H1 (cell line): ENCODE measurements around the gene NAIF1. TPM values are rescaled to one million over a fixed set of nuclear protein-coding genes. Genes with fewer than 3 reads are reported as not detected.
A peak's percentile ranks its signal among the peaks of the same experiment; 100 is the strongest.

ENCODE experiments used
- CTCF ChIA-PET: fragments of 300-600 bp; sonication (Branson Sonifier 250); formaldehyde crosslinking; loops from one replicate; lab custom pipeline; 2021; ENCODE audit not compliant: partially characterized antibody; lab: Charles Lee
- POLR2A ChIA-PET: fragments of 300-600 bp; sonication (Branson Sonifier 250); formaldehyde crosslinking; loops from one replicate; lab custom pipeline; 2021; ENCODE audit warnings: inconsistent platforms; ENCODE audit not compliant: partially characterized antibody; lab: Charles Lee
- DNase-seq, 2 experiments: peaks; one replicate each; pipeline versions ENCODE4 v3.0.0 to v3.0.0-alpha.2; 2010 to 2022; ENCODE audit warnings: low spot score in 2 of 2, low read depth in 1 of 2, mixed read lengths in 1 of 2
- FAIRE-seq: peaks from 2 replicates; lab custom pipeline; 2011; peaks lifted over from hg19 to GRCh38; lab: Jason Lieb, UNC
- H2AFZ ChIP-seq: 2 replicates; pipeline ENCODE4 v1.8.1; 2012; ENCODE audit warnings: low read length, inconsistent platforms
- H2AK5ac ChIP-seq: 2 replicates; pipeline ENCODE4 v1.6.1; 2013; ENCODE audit warnings: low read depth, low read length
- H2BK120ac ChIP-seq: replicated peaks from 2 replicates; pipeline ENCODE3; 2013; ENCODE audit warnings: low read depth, low read length, inconsistent platforms
- H2BK12ac ChIP-seq: 2 replicates; pipeline ENCODE4 v1.6.1; 2013; ENCODE audit warnings: low read depth, low read length
- H2BK15ac ChIP-seq: 2 replicates; pipeline ENCODE4 v1.6.1; 2013; ENCODE audit warnings: low read length
- H2BK20ac ChIP-seq: 2 replicates; pipeline ENCODE4 v1.6.1; 2013; ENCODE audit warnings: low read length
- H2BK5ac ChIP-seq: 2 replicates; pipeline ENCODE4 v1.6.1; 2013; ENCODE audit warnings: low read depth, low read length
- H3K14ac ChIP-seq: 2 replicates; pipeline ENCODE4 v1.6.1; 2013; ENCODE audit warnings: inconsistent platforms; ENCODE audit not compliant: insufficient read length
- H3K18ac ChIP-seq: 2 replicates; pipeline ENCODE4 v1.6.1; 2013; ENCODE audit warnings: low read length; ENCODE audit errors: extremely low read depth
- H3K23ac ChIP-seq: 2 replicates; pipeline ENCODE4 v1.6.1; 2013; ENCODE audit warnings: inconsistent platforms; ENCODE audit not compliant: insufficient read length
- H3K23me2 ChIP-seq: 2 replicates; pipeline ENCODE4 v1.6.1; 2013; ENCODE audit warnings: low read depth, low read length
- H3K27ac ChIP-seq: 2 replicates; pipeline ENCODE4 v1.6.1; 2011; ENCODE audit warnings: low read depth, low read length, inconsistent platforms
- H3K27me3 ChIP-seq, 4 experiments: replicated peaks in 1 of 4; 1 replicate in 1 of 4; 2 replicates in 3 of 4; pipeline versions ENCODE4 v1.6.1 to v1.8.1; 2011 to 2013; ENCODE audit warnings: low read length in 3 of 4, mild to moderate bottlenecking in 3 of 4, inconsistent platforms in 2 of 4, mixed read lengths in 2 of 4, moderate library complexity in 1 of 4; ENCODE audit not compliant: control insufficient read depth in 3 of 4, insufficient read depth in 3 of 4; ENCODE audit errors: extremely low read depth in 1 of 4
- H3K36me3 ChIP-seq, 4 experiments: 2 replicates each; pipeline versions ENCODE4 v1.6.1 to v1.8.1; 2011 to 2013; ENCODE audit warnings: mild to moderate bottlenecking in 4 of 4, low read length in 3 of 4, moderate library complexity in 2 of 4, control low read depth in 1 of 4, inconsistent platforms in 1 of 4; ENCODE audit not compliant: insufficient read depth in 4 of 4, control insufficient read depth in 2 of 4
- H3K4ac ChIP-seq: replicated peaks from 2 replicates; pipeline ENCODE3; 2013; ENCODE audit warnings: low read length, low read depth, mixed read lengths, inconsistent platforms; ENCODE audit not compliant: insufficient read length
- H3K4me1 ChIP-seq, 4 experiments: replicated peaks in 1 of 4; 1 replicate in 1 of 4; 2 replicates in 3 of 4; pipeline versions ENCODE4 v1.6.1 to v1.8.1; 2011 to 2013; ENCODE audit warnings: low read length in 3 of 4, inconsistent platforms in 2 of 4, mixed read lengths in 1 of 4; ENCODE audit not compliant: insufficient read depth in 4 of 4, control insufficient read depth in 3 of 4
- H3K4me2 ChIP-seq, 2 experiments: 2 replicates each; pipeline versions ENCODE4 v1.6.1 to v1.8.1; 2011 to 2013; ENCODE audit warnings: low read depth in 2 of 2, low read length in 2 of 2, control low read depth in 1 of 2, inconsistent platforms in 1 of 2, mild to moderate bottlenecking in 1 of 2; ENCODE audit not compliant: insufficient read depth in 1 of 2
- H3K4me3 ChIP-seq, 4 experiments: fragments of 200-600, 300-600 bp in 1 of 4; sonication (generic), shearing (Covaris generic), sonication (Bioruptor Twin) in 1 of 4; 2 replicates each; pipeline versions ENCODE4 v1.5.1 to v1.8.1; 2011 to 2016; ENCODE audit warnings: low read length in 4 of 4, low read depth in 3 of 4, control low read depth in 2 of 4, inconsistent platforms in 2 of 4, mild to moderate bottlenecking in 2 of 4, mixed read lengths in 1 of 4, moderate library complexity in 1 of 4; ENCODE audit not compliant: insufficient read depth in 2 of 4; ENCODE audit errors: extremely low read depth in 1 of 4
- H3K56ac ChIP-seq: replicated peaks from 2 replicates; pipeline ENCODE3; 2013; ENCODE audit warnings: low read depth, mild to moderate bottlenecking, mixed read lengths, low read length, inconsistent platforms; ENCODE audit not compliant: insufficient read length
- H3K79me1 ChIP-seq: 2 replicates; pipeline ENCODE4 v1.6.1; 2013; ENCODE audit warnings: low read depth, low read length, control low read depth
- H3K79me2 ChIP-seq, 2 experiments: 2 replicates each; pipeline versions ENCODE4 v1.6.1 to v1.8.1; 2012 to 2013; ENCODE audit warnings: low read length in 2 of 2, mild to moderate bottlenecking in 2 of 2, inconsistent platforms in 1 of 2; ENCODE audit not compliant: insufficient read depth in 2 of 2, control insufficient read depth in 1 of 2
- H3K9ac ChIP-seq, 4 experiments: replicated peaks in 1 of 4; 1 replicate in 1 of 4; 2 replicates in 3 of 4; pipeline versions ENCODE4 v1.6.1 to v1.8.1; 2011 to 2013; ENCODE audit warnings: low read depth in 3 of 4, low read length in 3 of 4, control low read depth in 2 of 4, mild to moderate bottlenecking in 2 of 4, moderate library complexity in 2 of 4, inconsistent platforms in 1 of 4; ENCODE audit errors: extremely low read depth in 1 of 4
- H3K9me3 ChIP-seq, 2 experiments: 2 replicates each; pipeline versions ENCODE4 v1.6.1 to v1.8.1; 2012 to 2013; ENCODE audit warnings: mild to moderate bottlenecking in 2 of 2, moderate library complexity in 2 of 2, control low read depth in 1 of 2, inconsistent platforms in 1 of 2, low read depth in 1 of 2, low read length in 1 of 2, mixed read lengths in 1 of 2; ENCODE audit not compliant: insufficient read depth in 2 of 2
- H4K20me1 ChIP-seq, 2 experiments: replicated peaks in 1 of 2; 2 replicates each; pipeline versions ENCODE3 to v1.8.1; 2011 to 2013; ENCODE audit warnings: inconsistent platforms in 2 of 2, low read length in 2 of 2, mild to moderate bottlenecking in 1 of 2; ENCODE audit not compliant: insufficient read depth in 2 of 2, control insufficient read depth in 1 of 2
- H4K5ac ChIP-seq: 2 replicates; pipeline ENCODE4 v1.6.1; 2013; ENCODE audit warnings: low read length, low read depth, mixed read lengths, inconsistent platforms; ENCODE audit not compliant: insufficient read length
- H4K8ac ChIP-seq: 2 replicates; pipeline ENCODE4 v1.8.0; 2013; ENCODE audit warnings: mild to moderate bottlenecking, moderate library complexity, low read length, inconsistent platforms; ENCODE audit not compliant: insufficient read depth; ENCODE audit errors: extremely low read depth
- H4K91ac ChIP-seq: replicated peaks from 2 replicates; pipeline ENCODE3; 2013; ENCODE audit warnings: low read length, mixed read lengths, inconsistent platforms; ENCODE audit not compliant: insufficient read length
- BCL11A ChIP-seq, 2 experiments: IDR thresholded peaks; one replicate each; pipeline ENCODE4 v1.6.1; 2011; ENCODE audit warnings: low read depth in 2 of 2, low read length in 2 of 2, mild to moderate bottlenecking in 2 of 2
- CREB1 ChIP-seq: IDR thresholded peaks from 2 replicates; pipeline ENCODE4 v1.6.1; 2012; ENCODE audit warnings: inconsistent platforms
- EZH2 ChIP-seq: fragments of 200-600 bp; sonication (generic); IDR thresholded peaks from 2 replicates; pipeline ENCODE4 v1.7.1; 2012; ENCODE audit warnings: low read depth, mild to moderate bottlenecking, moderate library complexity, low read length, inconsistent platforms; ENCODE audit not compliant: severe bottlenecking
- KDM1A ChIP-seq: fragments of 200-600, 300-600 bp; sonication (generic); IDR thresholded peaks from 2 replicates; pipeline ENCODE4 v1.7.1; 2016; ENCODE audit warnings: mild to moderate bottlenecking, low read length, borderline replicate concordance
- KDM5A ChIP-seq: fragments of 200-600 bp; IDR thresholded peaks from 2 replicates; pipeline ENCODE4 v1.7.1; 2012; ENCODE audit warnings: mild to moderate bottlenecking, low read length, inconsistent platforms, mixed read lengths
- POLR2A ChIP-seq, 2 experiments: IDR thresholded peaks; 1 replicate in 1 of 2; 2 replicates in 1 of 2; pipeline ENCODE4 v1.6.1; 2011; ENCODE audit warnings: low read depth in 2 of 2, low read length in 2 of 2, mild to moderate bottlenecking in 2 of 2; ENCODE audit errors: control extremely low read depth in 1 of 2
- WGBS, 2 experiments: shearing (Covaris generic) in 1 of 2; methylation state at CpG; one replicate each; pipeline versions ENCODE4 v1.1.6 to v1.1.7; 2013 to 2015; ENCODE audit warnings: low lambda C conversion rate in 2 of 2, mixed read lengths in 2 of 2, inconsistent platforms in 1 of 2, low coverage in 1 of 2, missing lambda C conversion rate in 1 of 2; ENCODE audit not compliant: insufficient replicate concordance in 2 of 2, insufficient coverage in 1 of 2, insufficient read length in 1 of 2; ENCODE audit errors: extremely low coverage in 1 of 2, missing lambda C conversion rate in 1 of 2; 5-methylcytosine and 5-hydroxymethylcytosine counted together
- polyA plus RNA-seq, 7 experiments: library from polyadenylated mRNA; depleted of rRNA in 3 of 7; stranded (reverse) in 5 of 7; unstranded in 2 of 7; fragments of >200 nt in 5 of 7; fragments of 200-250 nt in 2 of 7; gene quantifications; 1 replicate in 5 of 7; 2 replicates in 1 of 7; 4 replicates in 1 of 7; pipeline versions ENCODE4 v1.2.1 to v1.2.3, GENCODE V29; 2011 to 2013; ENCODE audit warnings: missing spikeins in 2 of 7, mixed read lengths in 2 of 7
- total RNA-seq: library from RNA; stranded (reverse); fragmentation: NEBNext Ultra II Directional; extraction: Animal tissue kit (Norgen Biotek cat#: 25700); gene quantifications from 2 replicates; pipeline ENCODE4 v1.2.1, GENCODE V29; 2021

Gene NAIF1
- total and polyA plus RNA-seq, 2 of the 8 experiments (the other 6 are each of a cell fraction or from before 2014, with no cell fraction given) = 8.7 to 9.0 TPM

GRCh38 chr9:128053560-128053959 is 13.6 kb downstream of the NAIF1 start:
- no peaks in the 10 kb centered on the region for H3K9me3 ChIP-seq
- DNase-seq (no peak), FAIRE-seq (no peak)
- no peak overlapping the region for H2BK120ac ChIP-seq
- no peaks in the 10 kb centered on the region for H3K36me3 ChIP-seq
- no peak overlapping the region for H3K27ac ChIP-seq
- H3K9ac ChIP-seq = no peak overlapping the region
- no peak overlapping the region for H3K4ac ChIP-seq
- no peak overlapping the region for H4K5ac ChIP-seq
- peak overlapping the region; percentile 30 for H4K91ac ChIP-seq
- H3K79me2 ChIP-seq = no peaks in the 10 kb centered on the region
- H3K23me2 ChIP-seq = peaks cover 2% of the 10 kb centered on the region; the same call in 1 of the 2 replicates
- H3K4me2 ChIP-seq = no peak overlapping the region
- no peak overlapping the region for H2BK5ac ChIP-seq
- H2AFZ ChIP-seq = no peak overlapping the region
- no peak overlapping the region for H2BK15ac ChIP-seq
- H3K23ac ChIP-seq = no peak overlapping the region
- no peaks in the 10 kb centered on the region for H3K79me1 ChIP-seq
- H3K4me1 ChIP-seq = peaks cover 0 to 17% (median 13%) of the 10 kb centered on the region in 4 experiments; a peak in 4 of 7 replicates
- CTCF ChIA-PET = interaction anchor here (1.0 kb wide), 1 partner anchor 18 kb away, joined by 3 read pairs; no protein-coding TSS in a partner anchor
- no peak overlapping the region for H2AK5ac ChIP-seq
- no peak overlapping the region for H4K8ac ChIP-seq
- no peak overlapping the region for H3K14ac ChIP-seq
- H3K4me3 ChIP-seq = no peak overlapping the region
- no peak overlapping the region for H2BK12ac ChIP-seq
- H4K20me1 ChIP-seq = no peaks in the 10 kb centered on the region
- 94 to 100% methylated on average over 1 to 11 of the region's 11 CpGs for WGBS, 2 experiments
- TF ChIP-seq CREB1 (no peak), KDM5A (no peak), EZH2 (no peak), POLR2A (IDR thresholded peaks at IDR 0.05; ENCODE audit: control extremely low read depth in 1 of 2, low read depth in 2 of 2, low read length in 2 of 2) (no peak), BCL11A (IDR thresholded peaks at IDR 0.05; ENCODE audit: low read depth in 2 of 2, low read length in 2 of 2) (no peak), KDM1A (no peak)
- POLR2A ChIA-PET = no interaction called here
- H3K56ac ChIP-seq = no peak overlapping the region
- no peak overlapping the region for H3K18ac ChIP-seq
- no peak overlapping the region for H2BK20ac ChIP-seq
- no peaks in the 10 kb centered on the region for H3K27me3 ChIP-seq
